Measurements from ENCODE around the gene PTPRN2. TPM values are rescaled to one million over a fixed set of nuclear protein-coding genes. Genes with fewer than 3 reads are reported as not detected.

The PTPRN2 gene
- total and polyA plus RNA-seq, 2 of the 13 experiments (the other 11 are each of a cell fraction or from before 2014, with no cell fraction given), result 2.5 to 24.2 TPM

GRCh38 chr7:158431941-158432347, 155.7 kb downstream of the PTPRN2 start (continued):
- TF ChIP-seq TEAD3 (CRISPR knock-in tag; optimal IDR thresholded peaks at IDR 0.05; ENCODE audit: borderline replicate concordance) (no peak), ZNF263 (CRISPR knock-in tag; IDR thresholded peaks at IDR 0.05) (peak; percentile 78; the same call in 1 of the 2 replicates), NFYB (CRISPR knock-in tag; IDR thresholded peaks at IDR 0.05) (peak; percentile 84), NFYC (CRISPR knock-in tag; IDR thresholded peaks at IDR 0.05) (peak; percentile 71), ATF3 (CRISPR knock-in tag; IDR thresholded peaks at IDR 0.05) (no peak), IKZF4 (CRISPR knock-in tag; IDR thresholded peaks at IDR 0.05; ENCODE audit: borderline replicate concordance, low read depth, not compliant biosample characterization) (peak; percentile 33), RAD51 (IDR thresholded peaks at IDR 0.05; ENCODE audit: borderline replicate concordance) (peak; percentile 34; the same call in 1 of the 2 replicates), ZBTB21 (CRISPR knock-in tag; IDR thresholded peaks at IDR 0.05) (peak; percentile 69; the same call in 1 of the 2 replicates), GATA4 (IDR thresholded peaks at IDR 0.05; ENCODE audit: borderline replicate concordance, low read depth) (no peak), CREB1 (IDR thresholded peaks at IDR 0.05) (peak; percentile 56), CREB1 (CRISPR knock-in tag; IDR thresholded peaks at IDR 0.05) (no peak; the same call in 1 of the 2 replicates), ZNF501 (CRISPR knock-in tag; IDR thresholded peaks at IDR 0.05) (no peak), FOSL2 (CRISPR knock-in tag; IDR thresholded peaks at IDR 0.05) (peak; percentile 36; the same call in 1 of the 2 replicates)
- TF ChIP-seq, protein P1, sequence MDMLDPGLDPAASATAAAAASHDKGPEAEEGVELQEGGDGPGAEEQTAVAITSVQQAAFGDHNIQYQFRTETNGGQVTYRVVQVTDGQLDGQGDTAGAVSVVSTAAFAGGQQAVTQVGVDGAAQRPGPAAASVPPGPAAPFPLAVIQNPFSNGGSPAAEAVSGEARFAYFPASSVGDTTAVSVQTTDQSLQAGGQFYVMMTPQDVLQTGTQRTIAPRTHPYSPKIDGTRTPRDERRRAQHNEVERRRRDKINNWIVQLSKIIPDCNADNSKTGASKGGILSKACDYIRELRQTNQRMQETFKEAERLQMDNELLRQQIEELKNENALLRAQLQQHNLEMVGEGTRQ (IDR thresholded peaks at IDR 0.05; ENCODE audit: low read depth, low read length), result peak; percentile 61; the same call in 1 of the 2 replicates
- TF ChIP-seq, protein P1 (CRISPR knock-in tag; IDR thresholded peaks at IDR 0.05; ENCODE audit: borderline replicate concordance), result no peak; the same call in 1 of the 2 replicates
